ENCODE data around the gene THBS2.
"Not testable (repeated sequence)": the region's sequence is repeated elsewhere in the genome, so short reads cannot be mapped to it uniquely, and the experiment has no call there.

THBS2 gene

DNA sequence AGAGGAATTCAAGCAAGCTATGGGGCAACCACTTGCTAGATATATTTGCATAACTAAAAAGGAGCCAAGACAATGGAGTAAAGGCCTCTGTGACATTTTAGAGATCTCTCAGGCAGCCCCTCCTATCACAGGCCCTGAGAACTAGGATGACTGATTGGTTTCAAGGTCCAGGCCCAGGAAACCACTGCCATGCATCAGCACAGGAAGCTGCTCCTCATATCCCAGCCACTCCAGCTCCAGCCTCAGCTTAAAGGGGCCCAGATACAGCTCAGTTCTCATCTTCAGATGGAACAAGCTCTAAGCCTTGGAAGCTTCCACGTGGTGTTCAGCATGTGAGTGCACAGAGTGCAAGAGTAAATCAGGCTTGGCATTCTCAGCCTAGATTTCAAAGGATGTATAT is 21.1 kb upstream of the THBS2 start:
- H3K4me3 ChIP-seq (ENCODE audit: low read depth, low read length), result no peak overlapping the region
- TF ChIP-seq, protein P1, sequence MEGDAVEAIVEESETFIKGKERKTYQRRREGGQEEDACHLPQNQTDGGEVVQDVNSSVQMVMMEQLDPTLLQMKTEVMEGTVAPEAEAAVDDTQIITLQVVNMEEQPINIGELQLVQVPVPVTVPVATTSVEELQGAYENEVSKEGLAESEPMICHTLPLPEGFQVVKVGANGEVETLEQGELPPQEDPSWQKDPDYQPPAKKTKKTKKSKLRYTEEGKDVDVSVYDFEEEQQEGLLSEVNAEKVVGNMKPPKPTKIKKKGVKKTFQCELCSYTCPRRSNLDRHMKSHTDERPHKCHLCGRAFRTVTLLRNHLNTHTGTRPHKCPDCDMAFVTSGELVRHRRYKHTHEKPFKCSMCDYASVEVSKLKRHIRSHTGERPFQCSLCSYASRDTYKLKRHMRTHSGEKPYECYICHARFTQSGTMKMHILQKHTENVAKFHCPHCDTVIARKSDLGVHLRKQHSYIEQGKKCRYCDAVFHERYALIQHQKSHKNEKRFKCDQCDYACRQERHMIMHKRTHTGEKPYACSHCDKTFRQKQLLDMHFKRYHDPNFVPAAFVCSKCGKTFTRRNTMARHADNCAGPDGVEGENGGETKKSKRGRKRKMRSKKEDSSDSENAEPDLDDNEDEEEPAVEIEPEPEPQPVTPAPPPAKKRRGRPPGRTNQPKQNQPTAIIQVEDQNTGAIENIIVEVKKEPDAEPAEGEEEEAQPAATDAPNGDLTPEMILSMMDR (IDR thresholded peaks at IDR 0.05; ENCODE audit: low read depth, low read length, missing control alignments), result no peak
- in situ Hi-C loops (cut with HindIII; ENCODE audit: low sequenced_read_pairs), result no loop called here
- no peak for DNase-seq (ENCODE audit: low read depth)

- TF ChIP-seq, protein P1 (IDR thresholded peaks at IDR 0.05; ENCODE audit: low read depth, low read length, missing control alignments), result no peak
- H3K4me3 ChIP-seq (ENCODE audit: low read depth, low read length), result no peak overlapping the region
- in situ Hi-C loops (cut with HindIII; ENCODE audit: low sequenced_read_pairs), result no loop called here
- no peak for DNase-seq (ENCODE audit: low read depth)
Measured at GRCh38 chr6:169273511-169273910, 19.9 kb upstream of the THBS2 start.

- in situ Hi-C loops (cut with HindIII; ENCODE audit: low sequenced_read_pairs), result no loop called here
- TF ChIP-seq, protein P1 (IDR thresholded peaks at IDR 0.05; ENCODE audit: low read depth, low read length, missing control alignments), result no peak
- DNase-seq (ENCODE audit: low read depth), result no peak
- no peak overlapping the region for H3K4me3 ChIP-seq (ENCODE audit: low read depth, low read length)
Measured at GRCh38 chr6:169271877-169272216, 18.2 kb upstream of the THBS2 start.

DNA sequence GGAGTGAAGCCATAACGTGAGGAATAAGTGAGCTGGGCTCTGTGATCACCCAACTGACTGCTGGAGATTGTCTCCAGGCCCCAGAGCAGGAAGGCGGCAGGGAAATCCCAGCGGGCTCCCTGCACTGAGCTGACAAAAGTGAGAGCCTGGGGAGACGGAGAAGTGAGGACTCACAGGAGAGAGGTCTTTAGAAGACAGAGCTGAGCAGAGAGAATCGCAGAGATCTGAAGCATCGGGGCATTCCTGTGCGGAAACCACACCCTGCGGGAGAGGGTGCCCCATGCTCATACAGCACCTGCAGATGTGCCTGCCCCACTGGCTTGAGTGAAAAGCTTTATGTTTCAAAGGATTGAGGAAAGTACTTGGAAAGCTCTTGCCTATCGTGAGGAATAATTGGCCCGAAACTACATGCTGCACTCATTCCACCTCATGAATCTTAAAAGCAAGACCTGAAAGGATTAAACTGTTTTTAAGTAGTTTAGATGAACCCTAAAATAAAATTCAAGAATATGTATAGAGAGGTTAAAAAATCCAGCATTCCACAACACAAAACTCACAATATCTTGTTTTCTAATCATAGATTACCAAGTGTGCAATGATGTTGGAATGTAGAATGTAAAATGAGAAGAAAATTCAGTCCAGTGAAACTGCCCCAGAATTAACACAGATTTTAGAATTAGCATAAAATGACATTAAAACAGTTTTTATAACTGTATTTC is 17.7 kb upstream of the THBS2 start:
- TF ChIP-seq, protein P1 (IDR thresholded peaks at IDR 0.05; ENCODE audit: low read depth, low read length, missing control alignments), result no peak
- H3K4me3 ChIP-seq (ENCODE audit: low read depth, low read length), result no peak overlapping the region
- in situ Hi-C loops (cut with HindIII; ENCODE audit: low sequenced_read_pairs), result no loop called here
- DNase-seq (ENCODE audit: low read depth), result no peak

- H3K4me3 ChIP-seq (ENCODE audit: low read depth, low read length); in situ Hi-C loops (cut with HindIII; ENCODE audit: low sequenced_read_pairs); DNase-seq (ENCODE audit: low read depth): not testable (repeated sequence)
Measured at GRCh38 chr6:169270077-169270380, 16.4 kb upstream of the THBS2 start.

DNA sequence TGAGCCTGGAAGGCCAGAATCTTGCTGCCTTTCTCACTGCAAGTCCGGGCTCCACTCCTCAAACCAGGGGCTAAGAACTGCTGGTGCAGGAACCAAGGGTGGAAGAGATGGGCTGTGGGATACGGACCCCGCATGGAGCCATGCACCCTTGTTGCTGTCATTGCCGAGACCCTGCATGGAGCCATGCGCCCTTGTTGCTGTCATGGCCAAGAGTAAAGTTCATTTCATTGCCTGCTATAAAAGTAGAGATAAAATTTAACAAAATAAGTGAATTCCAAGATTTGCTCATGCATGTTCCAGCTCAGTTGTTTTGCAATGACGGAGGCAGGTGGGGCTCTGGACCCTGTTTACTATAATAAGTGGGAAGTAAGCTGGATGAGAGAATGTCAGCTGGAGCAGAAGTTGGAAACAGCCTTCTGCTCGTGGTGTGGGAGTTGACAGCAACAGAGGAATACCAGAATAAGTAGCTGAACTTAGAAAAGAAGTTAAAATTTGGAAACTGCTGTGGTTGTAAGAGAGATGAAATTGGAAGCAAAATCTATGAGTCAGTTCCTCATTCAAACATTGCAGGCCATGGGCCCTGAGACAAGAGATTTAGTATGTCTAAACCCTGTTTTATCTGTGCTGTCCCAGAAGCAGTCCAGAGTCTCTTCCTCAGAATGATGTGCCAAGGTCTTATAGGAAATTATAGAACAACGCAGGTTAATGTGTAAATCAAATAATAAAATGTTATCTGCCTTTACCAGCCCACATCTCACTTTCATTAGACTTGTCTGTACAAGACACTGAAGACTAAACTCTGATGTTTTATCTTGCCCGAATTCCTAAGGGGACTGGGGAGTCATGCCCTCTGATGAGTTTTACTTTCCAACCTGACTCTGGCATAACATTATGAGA is 15.8 kb upstream of the THBS2 start:
- in situ Hi-C loops (cut with HindIII; ENCODE audit: low sequenced_read_pairs), result no loop called here
- no peak for DNase-seq (ENCODE audit: low read depth)
- TF ChIP-seq, protein P1 (IDR thresholded peaks at IDR 0.05; ENCODE audit: low read depth, low read length, missing control alignments), result no peak
- no peak overlapping the region for H3K4me3 ChIP-seq (ENCODE audit: low read depth, low read length)

GRCh38 chr6:169268276-169268675 is 14.6 kb upstream of the THBS2 start:
- H3K4me3 ChIP-seq (ENCODE audit: low read depth, low read length), result no peak overlapping the region
- TF ChIP-seq, protein P1 (IDR thresholded peaks at IDR 0.05; ENCODE audit: low read depth, low read length, missing control alignments), result no peak
- in situ Hi-C loops (cut with HindIII; ENCODE audit: low sequenced_read_pairs), result no loop called here
- DNase-seq (ENCODE audit: low read depth), result no peak

All from astrocyte of the cerebellum (primary cell).